Neural cell (in vitro differentiated cells): ENCODE measurements around the gene TLL1. TPM values are rescaled to one million over a fixed set of nuclear protein-coding genes. Genes with fewer than 3 reads are reported as not detected.

Experiments used
- H2AFZ ChIP-seq: fragments of 200-600, 300-800 bp; sonication (generic), shearing (Covaris generic); 2 replicates; pipeline ENCODE4 v1.6.0; 2014; ENCODE audit warnings: low read depth, mild to moderate bottlenecking, antibody characterized with exemption, low read length, moderate library complexity
- H3F3A ChIP-seq: fragments of 200-600 bp; shearing (Covaris generic); 2 replicates; pipeline ENCODE4 v1.6.1; 2016; ENCODE audit warnings: mild to moderate bottlenecking, moderate library complexity, mixed read lengths, antibody characterized with exemption, low read length; ENCODE audit not compliant: insufficient read depth, poor library complexity, severe bottlenecking
- H3K27ac ChIP-seq: fragments of 200-600, 300-800 bp; sonication (generic), shearing (Covaris generic); 2 replicates; pipeline ENCODE4 v1.5.1; 2014; ENCODE audit warnings: mild to moderate bottlenecking, low read length, moderate library complexity
- H3K27me3 ChIP-seq: fragments of 300-800, 200-600 bp; sonication (generic), shearing (Covaris generic); 2 replicates; pipeline ENCODE4 v1.6.0; 2014; ENCODE audit warnings: mild to moderate bottlenecking, low read depth, low read length, moderate library complexity; ENCODE audit not compliant: insufficient read depth
- H3K36me3 ChIP-seq: fragments of 300-800, 200-600 bp; sonication (generic), shearing (Covaris generic); 2 replicates; pipeline ENCODE4 v1.5.1; 2014; ENCODE audit warnings: mild to moderate bottlenecking, antibody characterized with exemption, low read length, moderate library complexity; ENCODE audit not compliant: insufficient read depth
- H3K4me2 ChIP-seq: fragments of 300-800, 200-600 bp; sonication (generic), shearing (Covaris generic); 2 replicates; pipeline ENCODE4 v1.6.0; 2014; ENCODE audit warnings: mild to moderate bottlenecking, low read length
- H3K4me3 ChIP-seq: fragments of 300-800, 200-600 bp; sonication (generic), shearing (Covaris generic); 2 replicates; pipeline ENCODE4 v1.5.1; 2014; ENCODE audit warnings: mild to moderate bottlenecking, low read length, moderate library complexity
- H3K79me2 ChIP-seq: fragments of 200-600 bp; shearing (Covaris generic); replicated peaks from 2 replicates; pipeline ENCODE4 v1.6.0; 2014; ENCODE audit warnings: mild to moderate bottlenecking, low read length, moderate library complexity; ENCODE audit not compliant: insufficient read depth
- H3K9ac ChIP-seq: fragments of 300-800, 200-600 bp; sonication (generic), shearing (Covaris generic); 2 replicates; pipeline ENCODE4 v1.6.1; 2016; ENCODE audit warnings: mild to moderate bottlenecking, low read length, mixed read lengths
- H3K9me2 ChIP-seq: fragments of 200-600 bp; shearing (Covaris generic); 2 replicates; pipeline ENCODE4 v1.6.1; 2016; ENCODE audit warnings: mild to moderate bottlenecking, low read length, mixed read lengths; ENCODE audit not compliant: insufficient read depth
- H3K9me3 ChIP-seq: fragments of 200-600, 300-800 bp; sonication (generic), shearing (Covaris generic); 2 replicates; pipeline ENCODE4 v1.6.1; 2016; ENCODE audit warnings: mild to moderate bottlenecking, mixed run types, low read length, moderate library complexity, mixed read lengths
- H4K20me1 ChIP-seq: fragments of 200-600 bp; shearing (Covaris generic); 2 replicates; pipeline ENCODE4 v1.6.1; 2016; ENCODE audit warnings: mild to moderate bottlenecking, mixed run types; ENCODE audit not compliant: insufficient read depth
- EP300 ChIP-seq: fragments of 450-650 bp; conservative IDR thresholded peaks from 2 replicates; pipeline ENCODE4 v1.6.1; 2014; ENCODE audit warnings: antibody characterized with exemption, mild to moderate bottlenecking, moderate library complexity; ENCODE audit not compliant: poor library complexity, severe bottlenecking
- EZH2 ChIP-seq: fragments of 200-600, 300-800 bp; shearing (Covaris generic), sonication (generic); IDR thresholded peaks from 2 replicates; pipeline ENCODE4 v1.6.1; 2014; ENCODE audit warnings: antibody characterized with exemption, low read length, borderline replicate concordance, mild to moderate bottlenecking; ENCODE audit not compliant: insufficient read depth, poor library complexity, severe bottlenecking
- MXI1 ChIP-seq: fragments of 450-650 bp; conservative IDR thresholded peaks from 2 replicates; pipeline ENCODE4 v1.6.1; 2014; ENCODE audit warnings: antibody characterized with exemption, mild to moderate bottlenecking; ENCODE audit not compliant: poor library complexity, severe bottlenecking
- POLR2AphosphoS5 ChIP-seq: IDR thresholded peaks from 2 replicates; pipeline ENCODE4 v1.6.1; 2012
- RAD21 ChIP-seq: fragments of 450-650 bp; conservative IDR thresholded peaks from 2 replicates; pipeline ENCODE4 v1.6.1; 2014; ENCODE audit warnings: antibody characterized with exemption, mild to moderate bottlenecking, moderate library complexity
- SMC3 ChIP-seq: fragments of 450-650 bp; conservative IDR thresholded peaks from 2 replicates; pipeline ENCODE4 v1.6.1; 2014; ENCODE audit warnings: antibody characterized with exemption, mild to moderate bottlenecking, moderate library complexity; ENCODE audit not compliant: poor library complexity
- TAF1 ChIP-seq: IDR thresholded peaks from 2 replicates; pipeline ENCODE4 v1.6.1; 2012; ENCODE audit warnings: low read depth
- polyA plus RNA-seq: library from polyadenylated mRNA; depleted of rRNA; stranded (reverse); fragments of >200 nt; gene quantifications from 2 replicates; pipeline ENCODE4 v1.2.3, GENCODE V29; 2014
- TF ChIP-seq, protein P1 (sequence below): fragments of 450-650 bp; IDR thresholded peaks from 2 replicates; pipeline ENCODE4 v1.5.1; 2014; ENCODE audit warnings: antibody characterized with exemption, mild to moderate bottlenecking, moderate library complexity; ENCODE audit not compliant: poor library complexity, severe bottlenecking
- TF ChIP-seq, protein P2 (sequence below): IDR thresholded peaks from 2 replicates; pipeline ENCODE4 v1.6.1; 2012; ENCODE audit warnings: borderline replicate concordance

The TLL1 gene
- polyA plus RNA-seq, 1 donor from 2014 or later: not detected

- Histone ChIP-seq H3K9ac (no peak overlapping the region), H3K9me2 (no peaks in the 10 kb centered on the region), H4K20me1 (no peaks in the 10 kb centered on the region), H3K4me3 (no peak overlapping the region), H3K4me2 (no peak overlapping the region), H3K9me3 (no peaks in the 10 kb centered on the region), H3K79me2 (no peaks in the 10 kb centered on the region), H3K27ac (no peak overlapping the region), H2AFZ (no peak overlapping the region), H3K36me3 (no peaks in the 10 kb centered on the region), H3F3A (no peaks in the 10 kb centered on the region), H3K27me3 (no peaks in the 10 kb centered on the region)
- TF ChIP-seq, protein P1, sequence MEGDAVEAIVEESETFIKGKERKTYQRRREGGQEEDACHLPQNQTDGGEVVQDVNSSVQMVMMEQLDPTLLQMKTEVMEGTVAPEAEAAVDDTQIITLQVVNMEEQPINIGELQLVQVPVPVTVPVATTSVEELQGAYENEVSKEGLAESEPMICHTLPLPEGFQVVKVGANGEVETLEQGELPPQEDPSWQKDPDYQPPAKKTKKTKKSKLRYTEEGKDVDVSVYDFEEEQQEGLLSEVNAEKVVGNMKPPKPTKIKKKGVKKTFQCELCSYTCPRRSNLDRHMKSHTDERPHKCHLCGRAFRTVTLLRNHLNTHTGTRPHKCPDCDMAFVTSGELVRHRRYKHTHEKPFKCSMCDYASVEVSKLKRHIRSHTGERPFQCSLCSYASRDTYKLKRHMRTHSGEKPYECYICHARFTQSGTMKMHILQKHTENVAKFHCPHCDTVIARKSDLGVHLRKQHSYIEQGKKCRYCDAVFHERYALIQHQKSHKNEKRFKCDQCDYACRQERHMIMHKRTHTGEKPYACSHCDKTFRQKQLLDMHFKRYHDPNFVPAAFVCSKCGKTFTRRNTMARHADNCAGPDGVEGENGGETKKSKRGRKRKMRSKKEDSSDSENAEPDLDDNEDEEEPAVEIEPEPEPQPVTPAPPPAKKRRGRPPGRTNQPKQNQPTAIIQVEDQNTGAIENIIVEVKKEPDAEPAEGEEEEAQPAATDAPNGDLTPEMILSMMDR: no peak
- TF ChIP-seq, protein P2, sequence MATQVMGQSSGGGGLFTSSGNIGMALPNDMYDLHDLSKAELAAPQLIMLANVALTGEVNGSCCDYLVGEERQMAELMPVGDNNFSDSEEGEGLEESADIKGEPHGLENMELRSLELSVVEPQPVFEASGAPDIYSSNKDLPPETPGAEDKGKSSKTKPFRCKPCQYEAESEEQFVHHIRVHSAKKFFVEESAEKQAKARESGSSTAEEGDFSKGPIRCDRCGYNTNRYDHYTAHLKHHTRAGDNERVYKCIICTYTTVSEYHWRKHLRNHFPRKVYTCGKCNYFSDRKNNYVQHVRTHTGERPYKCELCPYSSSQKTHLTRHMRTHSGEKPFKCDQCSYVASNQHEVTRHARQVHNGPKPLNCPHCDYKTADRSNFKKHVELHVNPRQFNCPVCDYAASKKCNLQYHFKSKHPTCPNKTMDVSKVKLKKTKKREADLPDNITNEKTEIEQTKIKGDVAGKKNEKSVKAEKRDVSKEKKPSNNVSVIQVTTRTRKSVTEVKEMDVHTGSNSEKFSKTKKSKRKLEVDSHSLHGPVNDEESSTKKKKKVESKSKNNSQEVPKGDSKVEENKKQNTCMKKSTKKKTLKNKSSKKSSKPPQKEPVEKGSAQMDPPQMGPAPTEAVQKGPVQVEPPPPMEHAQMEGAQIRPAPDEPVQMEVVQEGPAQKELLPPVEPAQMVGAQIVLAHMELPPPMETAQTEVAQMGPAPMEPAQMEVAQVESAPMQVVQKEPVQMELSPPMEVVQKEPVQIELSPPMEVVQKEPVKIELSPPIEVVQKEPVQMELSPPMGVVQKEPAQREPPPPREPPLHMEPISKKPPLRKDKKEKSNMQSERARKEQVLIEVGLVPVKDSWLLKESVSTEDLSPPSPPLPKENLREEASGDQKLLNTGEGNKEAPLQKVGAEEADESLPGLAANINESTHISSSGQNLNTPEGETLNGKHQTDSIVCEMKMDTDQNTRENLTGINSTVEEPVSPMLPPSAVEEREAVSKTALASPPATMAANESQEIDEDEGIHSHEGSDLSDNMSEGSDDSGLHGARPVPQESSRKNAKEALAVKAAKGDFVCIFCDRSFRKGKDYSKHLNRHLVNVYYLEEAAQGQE: no peak
- TF ChIP-seq TAF1: no peak
- TF ChIP-seq RAD21: no peak
- no peak for TF ChIP-seq MXI1
- no peak for TF ChIP-seq EP300
- no peak for TF ChIP-seq POLR2AphosphoS5
- TF ChIP-seq SMC3: no peak
- no peak for TF ChIP-seq EZH2
These were observed 171.8 kb downstream of the TLL1 start for GRCh38 chr4:166044871-166045270.

DNA sequence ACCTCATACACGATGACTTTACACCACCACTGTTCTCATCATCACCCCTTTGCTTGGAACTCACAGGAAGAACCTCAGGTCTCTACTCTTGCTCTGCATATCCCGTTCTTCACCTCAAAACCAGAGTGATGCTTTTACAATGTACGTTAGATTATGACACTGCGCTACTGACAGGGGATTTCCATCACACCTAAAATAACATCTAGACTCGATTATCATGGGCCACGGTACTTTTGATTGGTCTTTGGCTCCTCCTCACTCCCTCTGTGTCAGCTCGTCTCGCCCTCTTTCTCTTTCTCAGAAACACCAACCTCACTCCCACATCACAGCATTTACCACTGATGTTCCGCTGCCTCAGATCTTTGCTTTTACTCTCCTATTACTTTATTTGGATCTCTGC lies 172.4 kb downstream of the TLL1 start:
- Histone ChIP-seq H4K20me1 (no peaks in the 10 kb centered on the region), H3F3A (no peaks in the 10 kb centered on the region), H3K36me3 (no peaks in the 10 kb centered on the region), H3K27ac (no peak overlapping the region), H3K4me3 (no peak overlapping the region), H3K9me2 (no peaks in the 10 kb centered on the region), H3K9me3 (no peaks in the 10 kb centered on the region), H2AFZ (no peak overlapping the region), H3K79me2 (no peaks in the 10 kb centered on the region), H3K27me3 (no peaks in the 10 kb centered on the region), H3K9ac (no peak overlapping the region), H3K4me2 (no peak overlapping the region)
- no peak for TF ChIP-seq RAD21
- no peak for TF ChIP-seq EP300
- no peak for TF ChIP-seq TAF1
- TF ChIP-seq, protein P2: no peak
- TF ChIP-seq POLR2AphosphoS5: no peak
- TF ChIP-seq SMC3: no peak
